ENCODE results near the gene APOBEC3F.
"Not testable (repeated sequence)": the region's sequence is repeated elsewhere in the genome, so short reads cannot be mapped to it uniquely, and the experiment has no call there.

The APOBEC3F gene

GRCh38 chr22:39003165-39003638, 37.5 kb upstream of the APOBEC3F start:
- Histone ChIP-seq H3K4me2 (ENCODE audit: low read length) (no peak overlapping the region), H3K4me1 (ENCODE audit: control insufficient read depth, low read length) (peaks cover 6% of the 10 kb centered on the region), H4K20me1 (ENCODE audit: control insufficient read depth, insufficient read depth, low read depth, low read length) (no peaks in the 10 kb centered on the region), H3K27ac (ENCODE audit: low read depth, low read length) (no peak overlapping the region), H3K79me2 (ENCODE audit: control insufficient read depth, low read length) (no peaks in the 10 kb centered on the region), H3F3A (ENCODE audit: control insufficient read depth, insufficient read depth) (peaks cover 3% of the 10 kb centered on the region), H3K4me3 (ENCODE audit: low read length) (no peak overlapping the region), H3K36me3 (ENCODE audit: control insufficient read depth, low read length) (no peaks in the 10 kb centered on the region), H3K9me2 (replicated peaks; ENCODE audit: control insufficient read depth, low read length) (no peaks in the 10 kb centered on the region), H3K9me3 (ENCODE audit: control insufficient read depth, insufficient read depth, low read length) (no peaks in the 10 kb centered on the region), H3K27me3 (ENCODE audit: control insufficient read depth, low read length) (no peaks in the 10 kb centered on the region)
- TF ChIP-seq CTCF (IDR thresholded peaks at IDR 0.05; ENCODE audit: low read depth, low read length, poor library complexity, severe bottlenecking) (peak; percentile 77), EZH2phosphoT487 (IDR thresholded peaks at IDR 0.05; ENCODE audit: borderline replicate concordance, low read length) (no peak)

- Histone ChIP-seq H3K9me3 (ENCODE audit: control insufficient read depth, insufficient read depth, low read length) (no peaks in the 10 kb centered on the region), H3K79me2 (ENCODE audit: control insufficient read depth, low read length) (no peaks in the 10 kb centered on the region), H3K4me2 (ENCODE audit: low read length) (no peak overlapping the region), H3K4me1 (ENCODE audit: control insufficient read depth, low read length) (peaks cover 6% of the 10 kb centered on the region), H4K20me1 (ENCODE audit: control insufficient read depth, insufficient read depth, low read depth, low read length) (no peaks in the 10 kb centered on the region), H3K36me3 (ENCODE audit: control insufficient read depth, low read length) (no peaks in the 10 kb centered on the region), H3K27ac (ENCODE audit: low read depth, low read length) (no peak overlapping the region), H3K4me3 (ENCODE audit: low read length) (no peak overlapping the region), H3K27me3 (ENCODE audit: control insufficient read depth, low read length) (no peaks in the 10 kb centered on the region), H3K9me2 (replicated peaks; ENCODE audit: control insufficient read depth, low read length) (no peaks in the 10 kb centered on the region), H3F3A (ENCODE audit: control insufficient read depth, insufficient read depth) (peaks cover 3% of the 10 kb centered on the region)
- no peak for TF ChIP-seq CTCF (IDR thresholded peaks at IDR 0.05; ENCODE audit: low read depth, low read length, poor library complexity, severe bottlenecking)
- no peak for TF ChIP-seq EZH2phosphoT487 (IDR thresholded peaks at IDR 0.05; ENCODE audit: borderline replicate concordance, low read length)
Measured at GRCh38 chr22:39007177-39007576, 33.5 kb upstream of the APOBEC3F start.

- not testable (repeated sequence) for H3K36me3 ChIP-seq (ENCODE audit: control insufficient read depth, low read length); H4K20me1 ChIP-seq (ENCODE audit: control insufficient read depth, insufficient read depth, low read depth, low read length); H3K4me1 ChIP-seq (ENCODE audit: control insufficient read depth, low read length); H3K4me3 ChIP-seq (ENCODE audit: low read length); H3K27me3 ChIP-seq (ENCODE audit: control insufficient read depth, low read length); H3K4me2 ChIP-seq (ENCODE audit: low read length); H3K9me2 ChIP-seq (replicated peaks; ENCODE audit: control insufficient read depth, low read length); H3F3A ChIP-seq (ENCODE audit: control insufficient read depth, insufficient read depth); H3K79me2 ChIP-seq (ENCODE audit: control insufficient read depth, low read length); H3K9me3 ChIP-seq (ENCODE audit: control insufficient read depth, insufficient read depth, low read length); H3K27ac ChIP-seq (ENCODE audit: low read depth, low read length)
Measured at GRCh38 chr22:39008271-39008850, 32.3 kb upstream of the APOBEC3F start.

GRCh38 chr22:39010946-39011345, 29.7 kb upstream of the APOBEC3F start:
- no peaks in the 10 kb centered on the region for H3K36me3 ChIP-seq (ENCODE audit: control insufficient read depth, low read length)
- H3K9me3 ChIP-seq (ENCODE audit: control insufficient read depth, insufficient read depth, low read length) = no peaks in the 10 kb centered on the region
- H3K4me2 ChIP-seq (ENCODE audit: low read length) = no peak overlapping the region
- H3K27me3 ChIP-seq (ENCODE audit: control insufficient read depth, low read length) = no peaks in the 10 kb centered on the region
- H3F3A ChIP-seq (ENCODE audit: control insufficient read depth, insufficient read depth) = peaks cover 3% of the 10 kb centered on the region
- no peaks in the 10 kb centered on the region for H3K9me2 ChIP-seq (replicated peaks; ENCODE audit: control insufficient read depth, low read length)
- peaks cover 16% of the 10 kb centered on the region for H3K4me1 ChIP-seq (ENCODE audit: control insufficient read depth, low read length)
- no peaks in the 10 kb centered on the region for H3K79me2 ChIP-seq (ENCODE audit: control insufficient read depth, low read length)
- H3K27ac ChIP-seq (ENCODE audit: low read depth, low read length) = no peak overlapping the region
- no peaks in the 10 kb centered on the region for H4K20me1 ChIP-seq (ENCODE audit: control insufficient read depth, insufficient read depth, low read depth, low read length)
- H3K4me3 ChIP-seq (ENCODE audit: low read length) = no peak overlapping the region
- TF ChIP-seq CTCF (IDR thresholded peaks at IDR 0.05; ENCODE audit: low read depth, low read length, poor library complexity, severe bottlenecking) (no peak), EZH2phosphoT487 (IDR thresholded peaks at IDR 0.05; ENCODE audit: borderline replicate concordance, low read length) (no peak)

Data from DOHH2 (cell line).